ENCODE measurements around the gene AOPEP.

DNA sequence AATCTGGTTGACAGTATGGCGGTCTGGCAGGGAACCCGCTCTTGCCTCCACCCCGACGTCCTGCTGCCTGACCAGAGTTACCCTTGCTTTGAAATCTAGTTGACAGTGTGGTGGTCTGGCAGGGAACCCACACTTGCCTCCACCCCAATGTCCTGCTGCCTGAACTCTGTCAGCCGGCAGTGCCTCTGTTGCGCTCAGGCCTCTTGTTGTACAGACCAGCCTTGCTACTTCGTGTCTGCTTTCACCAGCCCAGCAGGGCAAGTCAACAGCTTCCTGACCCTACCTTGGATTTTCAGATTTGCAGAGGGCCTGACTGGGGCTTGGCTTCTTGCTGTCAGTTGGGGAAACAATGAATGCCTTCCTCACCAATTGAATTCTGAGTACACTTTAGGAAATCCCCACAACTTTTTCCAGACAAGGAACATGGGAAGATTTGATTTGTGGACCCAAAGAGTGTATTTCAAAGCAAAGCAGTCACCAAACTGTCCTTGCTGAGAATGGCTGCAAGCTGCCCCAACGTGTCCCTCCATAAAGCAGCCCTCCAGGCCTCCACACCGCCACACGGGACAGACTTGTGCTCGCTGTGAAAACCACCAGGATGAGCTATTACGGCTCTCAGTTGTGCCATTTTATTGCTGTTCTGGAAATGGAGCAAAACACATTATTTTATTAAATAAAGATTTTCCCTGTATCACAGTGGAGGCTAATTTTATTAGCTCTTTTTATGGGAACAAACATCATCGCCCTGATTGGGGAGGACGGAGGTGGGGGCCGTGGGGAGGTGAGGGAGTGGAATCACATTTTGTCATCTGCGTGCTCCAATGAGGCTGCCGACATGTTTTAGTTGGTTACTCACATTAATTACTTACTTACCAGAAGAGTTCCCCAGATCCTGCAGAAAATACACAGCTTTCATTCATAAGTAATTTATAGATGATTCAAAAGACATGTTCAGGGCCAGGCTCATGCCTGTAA, 189.3 kb downstream of the AOPEP start:
- TF ChIP-seq, protein P1, sequence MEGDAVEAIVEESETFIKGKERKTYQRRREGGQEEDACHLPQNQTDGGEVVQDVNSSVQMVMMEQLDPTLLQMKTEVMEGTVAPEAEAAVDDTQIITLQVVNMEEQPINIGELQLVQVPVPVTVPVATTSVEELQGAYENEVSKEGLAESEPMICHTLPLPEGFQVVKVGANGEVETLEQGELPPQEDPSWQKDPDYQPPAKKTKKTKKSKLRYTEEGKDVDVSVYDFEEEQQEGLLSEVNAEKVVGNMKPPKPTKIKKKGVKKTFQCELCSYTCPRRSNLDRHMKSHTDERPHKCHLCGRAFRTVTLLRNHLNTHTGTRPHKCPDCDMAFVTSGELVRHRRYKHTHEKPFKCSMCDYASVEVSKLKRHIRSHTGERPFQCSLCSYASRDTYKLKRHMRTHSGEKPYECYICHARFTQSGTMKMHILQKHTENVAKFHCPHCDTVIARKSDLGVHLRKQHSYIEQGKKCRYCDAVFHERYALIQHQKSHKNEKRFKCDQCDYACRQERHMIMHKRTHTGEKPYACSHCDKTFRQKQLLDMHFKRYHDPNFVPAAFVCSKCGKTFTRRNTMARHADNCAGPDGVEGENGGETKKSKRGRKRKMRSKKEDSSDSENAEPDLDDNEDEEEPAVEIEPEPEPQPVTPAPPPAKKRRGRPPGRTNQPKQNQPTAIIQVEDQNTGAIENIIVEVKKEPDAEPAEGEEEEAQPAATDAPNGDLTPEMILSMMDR (IDR thresholded peaks at IDR 0.05; ENCODE audit: low read depth, low read length), result no peak
- TF ChIP-seq EZH2phosphoT487 (IDR thresholded peaks at IDR 0.05; ENCODE audit: low read depth), result no peak

Measured in OCI-LY3 (cell line).